K562 (cell line): ENCODE data around the gene SLC7A8. TPM values are rescaled to one million over a fixed set of nuclear protein-coding genes. Genes with fewer than 3 reads are reported as not detected.

Source experiments
- DMBX1 ChIP-seq: fragments of 250-450 bp; sonication (Bioruptor Pico); IDR thresholded peaks from 2 replicates; pipeline ENCODE4 v1.8.0; 2022; ENCODE audit warnings: inconsistent platforms, mild to moderate bottlenecking, moderate library complexity, borderline replicate concordance
- KLF13 ChIP-seq: fragments of 450-650 bp; IDR thresholded peaks from 2 replicates; pipeline ENCODE4 v1.6.1; 2016; ENCODE audit warnings: missing genetic modification characterization, low read depth, mild to moderate bottlenecking, missing compliant biosample characterization, moderate library complexity, borderline replicate concordance
- SMC3 ChIP-seq: conservative IDR thresholded peaks from 2 replicates; pipeline ENCODE4 v1.6.1; 2011; ENCODE audit warnings: low read depth, low read length, improper control_type of control experiment; ENCODE audit not compliant: insufficient read depth
- polyA plus RNA-seq, 8 experiments: library from polyadenylated mRNA; depleted of rRNA in 4 of 8; stranded (reverse) in 5 of 8; unstranded in 3 of 8; fragments of >200 nt; fragmentation: Nextera tagmentation in 2 of 8; fragmentation: Illumina TruSeq in 1 of 8; extraction: Ambion mirVana in 2 of 8; extraction: Trizol in 1 of 8; gene quantifications; 2 replicates each; pipeline versions ENCODE4 v1.2.1 to v1.2.3, GENCODE V29; 2011 to 2014; ENCODE audit warnings: inconsistent platforms in 1 of 8, missing spikeins in 1 of 8
- total RNA-seq, 7 experiments: library from RNA; depleted of rRNA in 6 of 7; stranded (reverse); fragments of >200 nt in 6 of 7; fragmentation: Illumina TruSeq in 2 of 7; extraction: Trizol in 2 of 7; gene quantifications; 2 replicates each; pipeline versions ENCODE4 v1.2.1 to v1.2.3, GENCODE V29; 2011 to 2021; ENCODE audit warnings: low replicate concordance in 1 of 7
- TF ChIP-seq, protein P1 (sequence below): sonication (generic); formaldehyde crosslinking; IDR thresholded peaks from 2 replicates; pipeline ENCODE4 v1.8.0; 2022; ENCODE audit warnings: mild to moderate bottlenecking, missing genetic modification reagents
- TF ChIP-seq, protein P2 (sequence below): IDR thresholded peaks from 2 replicates; pipeline ENCODE4 v1.6.1; 2012; ENCODE audit warnings: low read depth, low read length, improper control_type of control experiment, borderline replicate concordance

The SLC7A8 gene
- total and polyA plus RNA-seq, 9 of the 15 experiments (the other 6 are each of a cell fraction or from before 2014, with no cell fraction given) = 2.0 to 33.0 (median 6.0) TPM

DNA sequence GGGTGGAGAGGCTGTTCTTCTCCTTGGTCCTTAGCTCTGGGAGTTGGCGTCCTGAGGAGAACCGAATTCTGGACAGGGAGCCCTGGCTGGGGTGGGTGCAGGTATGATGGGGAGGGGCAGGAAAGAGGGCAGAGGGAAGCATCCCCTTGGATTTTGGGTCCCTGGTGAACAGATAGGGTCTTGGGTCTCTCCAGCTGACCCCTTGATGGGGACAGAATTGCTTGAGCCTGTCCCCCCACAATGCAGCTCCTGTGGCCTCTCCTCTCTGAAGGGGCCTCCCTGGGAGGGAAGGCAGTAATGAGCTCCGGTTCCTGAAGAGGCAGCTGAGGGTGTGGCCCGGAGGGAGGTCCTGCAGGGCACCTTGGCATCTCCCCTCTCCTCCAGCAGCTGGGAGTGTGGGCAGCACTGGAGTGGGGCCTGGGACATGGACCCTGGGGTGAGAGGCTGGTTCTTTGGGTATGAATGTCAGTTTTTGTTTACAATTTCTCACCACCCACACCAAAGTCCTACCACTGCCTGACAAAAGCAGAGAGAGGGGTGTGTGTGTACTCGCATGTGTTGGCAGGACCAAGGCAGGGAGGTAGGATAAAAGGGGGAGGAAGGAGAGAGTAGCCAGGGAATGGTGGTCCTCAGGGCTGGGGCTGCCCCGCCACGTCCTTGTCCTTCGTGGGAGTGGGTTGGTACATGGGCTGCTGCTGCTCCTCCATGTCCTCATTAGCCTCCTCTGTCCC, 56.7 kb downstream of the SLC7A8 start (continued):
- TF ChIP-seq SMC3 = no peak
- TF ChIP-seq, protein P1, sequence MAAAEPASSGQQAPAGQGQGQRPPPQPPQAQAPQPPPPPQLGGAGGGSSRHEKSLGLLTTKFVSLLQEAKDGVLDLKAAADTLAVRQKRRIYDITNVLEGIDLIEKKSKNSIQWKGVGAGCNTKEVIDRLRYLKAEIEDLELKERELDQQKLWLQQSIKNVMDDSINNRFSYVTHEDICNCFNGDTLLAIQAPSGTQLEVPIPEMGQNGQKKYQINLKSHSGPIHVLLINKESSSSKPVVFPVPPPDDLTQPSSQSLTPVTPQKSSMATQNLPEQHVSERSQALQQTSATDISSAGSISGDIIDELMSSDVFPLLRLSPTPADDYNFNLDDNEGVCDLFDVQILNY (CRISPR knock-in tag) = no peak
- no peak for TF ChIP-seq DMBX1 (CRISPR knock-in tag)
- no peak for TF ChIP-seq KLF13 (tag)
- TF ChIP-seq, protein P2, sequence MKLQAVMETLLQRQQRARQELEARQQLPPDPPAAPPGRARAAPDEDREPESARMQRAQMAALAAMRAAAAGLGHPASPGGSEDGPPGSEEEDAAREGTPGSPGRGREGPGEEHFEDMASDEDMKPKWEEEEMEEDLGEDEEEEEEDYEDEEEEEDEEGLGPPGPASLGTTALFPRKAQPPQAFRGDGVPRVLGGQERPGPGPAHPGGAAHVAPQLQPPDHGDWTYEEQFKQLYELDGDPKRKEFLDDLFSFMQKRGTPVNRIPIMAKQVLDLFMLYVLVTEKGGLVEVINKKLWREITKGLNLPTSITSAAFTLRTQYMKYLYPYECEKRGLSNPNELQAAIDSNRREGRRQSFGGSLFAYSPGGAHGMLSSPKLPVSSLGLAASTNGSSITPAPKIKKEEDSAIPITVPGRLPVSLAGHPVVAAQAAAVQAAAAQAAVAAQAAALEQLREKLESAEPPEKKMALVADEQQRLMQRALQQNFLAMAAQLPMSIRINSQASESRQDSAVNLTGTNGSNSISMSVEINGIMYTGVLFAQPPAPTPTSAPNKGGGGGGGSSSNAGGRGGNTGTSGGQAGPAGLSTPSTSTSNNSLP = no peak
- TF ChIP-seq, all 486 proteins: peak for 0
